GM21360 (cell line): ENCODE data around the gene TKFC.

Experiments used
- ATAC-seq: cut with Tn5 transposase; IDR thresholded peaks from one replicate; pipeline ENCODE4 v1.9.1; 2021; ENCODE audit warnings: mild to moderate bottlenecking, moderate library complexity; ENCODE audit not compliant: unreplicated experiment

Gene TKFC

DNA sequence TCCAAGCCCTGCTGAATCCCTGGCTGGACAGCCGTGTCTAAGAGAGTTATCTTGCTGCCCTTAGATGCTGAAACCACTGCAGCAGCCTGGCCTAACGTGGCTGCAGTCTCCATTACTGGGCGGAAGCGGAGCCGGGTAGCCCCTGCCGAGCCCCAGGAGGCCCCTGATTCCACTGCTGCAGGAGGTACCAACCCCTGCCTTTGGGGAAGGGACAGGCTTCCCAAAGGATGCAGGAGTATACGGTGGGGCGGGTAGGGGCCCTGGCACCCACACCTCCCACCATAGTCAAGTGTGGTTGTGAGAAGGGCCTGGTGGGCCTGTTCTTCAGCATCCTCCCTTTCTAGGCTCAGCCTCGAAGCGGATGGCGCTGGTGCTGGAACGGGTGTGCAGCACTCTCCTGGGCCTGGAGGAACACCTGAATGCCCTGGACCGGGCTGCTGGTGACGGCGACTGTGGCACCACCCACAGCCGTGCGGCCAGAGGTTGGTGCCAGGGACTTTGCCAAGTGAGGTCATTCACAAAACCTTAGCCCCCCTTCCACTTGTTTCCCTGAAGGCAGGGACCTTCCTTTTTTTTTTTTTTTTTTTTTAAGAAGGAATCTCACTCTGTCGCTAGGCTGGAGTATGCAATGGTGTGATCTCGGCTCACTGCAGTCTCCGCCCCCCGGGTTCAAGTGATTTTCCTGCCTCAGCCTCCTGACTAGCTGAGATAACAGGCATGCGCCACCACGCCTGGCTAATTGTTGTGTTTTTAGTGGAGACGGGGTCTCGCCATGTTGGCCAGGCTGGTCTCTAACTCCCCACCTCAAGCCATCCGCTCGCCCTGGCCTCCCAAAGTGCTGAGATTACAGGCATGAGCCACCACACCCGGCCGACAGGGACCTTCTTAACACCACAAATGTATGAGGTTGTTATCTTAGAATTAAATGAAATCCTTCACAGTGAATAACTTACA lies 11.0 kb downstream of the TKFC start:
- no peak for ATAC-seq

DNA sequence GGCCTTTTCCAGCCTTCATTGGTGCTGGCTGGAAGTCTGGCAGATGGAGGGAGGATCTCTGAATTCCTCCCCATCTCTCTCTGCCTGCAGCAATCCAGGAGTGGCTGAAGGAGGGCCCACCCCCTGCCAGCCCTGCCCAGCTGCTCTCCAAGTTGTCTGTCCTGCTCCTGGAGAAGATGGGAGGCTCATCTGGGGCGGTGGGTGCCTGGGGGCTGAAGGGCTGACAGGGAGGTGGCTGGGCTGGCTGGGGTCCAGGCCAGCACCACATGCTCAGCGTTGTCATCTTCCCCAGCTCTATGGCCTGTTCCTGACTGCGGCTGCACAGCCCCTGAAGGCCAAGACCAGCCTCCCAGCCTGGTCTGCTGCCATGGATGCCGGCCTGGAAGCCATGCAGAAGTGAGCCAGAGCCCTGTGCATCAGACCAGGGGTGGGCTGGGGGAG lies 12.2 kb downstream of the TKFC start:
- ATAC-seq = no peak

DNA sequence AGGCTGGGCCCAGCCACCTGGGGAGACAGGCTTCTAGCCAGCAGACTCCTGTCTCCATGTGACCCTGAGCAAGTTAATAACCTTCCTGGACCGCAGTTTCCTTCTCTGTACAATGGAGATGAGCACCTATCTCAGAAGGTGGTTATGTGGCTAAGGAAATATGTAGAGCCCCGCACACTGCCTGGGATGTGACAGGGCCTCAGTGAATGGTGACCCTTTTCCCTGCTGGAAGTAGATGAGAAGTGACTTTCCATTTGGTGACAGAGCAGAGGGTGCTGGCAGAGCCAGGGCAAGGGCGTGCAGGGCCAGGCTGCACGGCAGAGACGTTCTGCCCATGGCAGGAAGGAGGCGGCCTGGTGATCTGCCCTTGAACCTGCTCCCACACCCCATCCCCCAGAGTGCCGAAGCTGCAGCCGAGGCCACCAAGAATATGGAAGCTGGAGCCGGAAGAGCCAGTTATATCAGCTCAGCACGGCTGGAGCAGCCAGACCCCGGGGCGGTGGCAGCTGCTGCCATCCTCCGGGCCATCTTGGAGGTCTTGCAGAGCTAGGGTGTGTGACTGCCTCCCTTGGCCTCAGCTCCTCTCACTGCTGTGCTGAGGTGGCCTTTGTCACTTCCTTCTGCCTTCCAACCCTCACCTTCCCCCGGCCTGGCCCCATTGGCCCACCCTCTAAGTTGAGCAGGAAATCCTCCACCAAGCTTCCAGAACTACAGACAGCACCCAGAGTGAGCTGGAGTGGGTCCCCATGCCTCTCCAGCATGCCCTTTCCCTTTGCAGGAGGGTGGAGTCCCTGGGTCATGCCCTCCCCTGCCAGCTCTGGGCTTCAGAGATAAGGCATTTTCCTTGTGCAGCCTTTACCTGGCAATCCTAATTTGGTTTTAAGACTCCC lies 13.2 kb downstream of the TKFC start:
- no peak for ATAC-seq

DNA sequence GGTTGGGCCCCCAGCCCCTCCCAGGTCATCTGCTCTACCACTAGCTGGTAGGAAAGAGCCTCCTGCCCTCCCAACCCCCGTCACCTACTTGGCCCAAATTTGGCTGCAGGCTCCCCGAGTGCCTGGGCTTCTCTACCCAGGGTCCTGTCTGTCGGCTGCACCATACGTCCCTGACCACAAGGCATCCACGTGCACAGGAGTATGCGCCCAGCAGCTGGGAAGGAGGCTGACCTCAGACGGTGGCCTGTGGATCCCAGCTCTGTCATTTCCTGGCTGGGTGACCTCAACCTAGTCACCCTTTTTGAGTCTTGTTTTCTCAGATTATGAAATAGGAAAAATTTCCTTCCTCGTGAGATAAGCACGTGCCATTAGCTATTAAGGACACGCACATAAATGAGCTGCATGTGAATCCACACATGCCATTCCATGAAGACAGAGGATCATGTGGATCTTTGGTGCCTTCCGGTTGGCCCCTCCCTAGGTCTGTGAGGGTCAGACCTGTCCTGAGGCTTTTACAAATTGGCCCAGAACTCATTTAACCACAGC lies 15.0 kb downstream of the TKFC start:
- ATAC-seq = no peak

DNA sequence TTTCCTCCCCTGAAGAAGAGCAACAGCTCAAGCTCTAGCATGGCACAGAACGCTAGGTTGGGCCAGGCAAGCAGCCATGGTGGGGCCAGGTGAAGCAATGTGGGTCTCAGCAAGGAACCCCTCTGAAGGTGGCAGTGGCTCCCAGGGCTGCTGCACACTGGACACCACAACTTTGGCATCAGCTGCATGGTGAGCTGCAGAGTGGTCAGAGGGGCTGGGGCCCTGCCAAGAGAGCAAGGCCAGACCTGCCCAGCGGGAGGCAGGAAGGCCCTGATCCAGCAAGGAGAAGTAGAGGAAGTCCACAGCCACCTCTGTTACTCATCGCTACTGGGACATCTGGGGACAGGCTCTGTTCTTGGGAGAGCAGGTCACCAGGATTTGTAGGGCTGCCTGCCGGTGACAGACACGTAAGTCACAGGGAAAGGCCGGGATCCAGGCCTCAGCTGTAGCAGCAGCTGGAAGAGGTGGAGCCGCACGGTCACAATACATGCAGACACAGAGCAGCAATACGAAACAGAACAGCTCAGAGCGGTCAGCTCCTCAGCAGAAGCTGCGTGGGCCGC lies 16.2 kb downstream of the TKFC start:
- ATAC-seq = no peak

DNA sequence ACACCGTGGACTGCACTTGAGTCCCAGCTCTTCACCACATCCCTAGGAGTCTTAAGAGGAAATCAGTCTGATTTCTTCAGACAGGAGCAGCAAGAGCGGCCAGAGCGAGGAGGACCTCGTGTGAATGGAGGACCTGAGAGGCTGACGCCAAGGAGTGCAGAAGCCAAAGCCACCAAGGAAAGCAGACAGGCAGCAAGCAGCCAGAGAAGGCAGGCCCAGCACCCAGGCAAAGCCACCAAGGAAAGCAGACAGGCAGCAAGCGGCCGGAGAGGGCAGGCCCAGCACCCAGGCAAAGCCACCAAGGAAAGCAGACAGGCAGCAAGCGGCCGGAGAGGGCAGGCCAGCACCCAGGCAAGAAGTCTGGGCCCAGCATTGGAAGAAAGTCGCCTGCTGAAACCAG lies 16.9 kb downstream of the TKFC start:
- no peak for ATAC-seq

DNA sequence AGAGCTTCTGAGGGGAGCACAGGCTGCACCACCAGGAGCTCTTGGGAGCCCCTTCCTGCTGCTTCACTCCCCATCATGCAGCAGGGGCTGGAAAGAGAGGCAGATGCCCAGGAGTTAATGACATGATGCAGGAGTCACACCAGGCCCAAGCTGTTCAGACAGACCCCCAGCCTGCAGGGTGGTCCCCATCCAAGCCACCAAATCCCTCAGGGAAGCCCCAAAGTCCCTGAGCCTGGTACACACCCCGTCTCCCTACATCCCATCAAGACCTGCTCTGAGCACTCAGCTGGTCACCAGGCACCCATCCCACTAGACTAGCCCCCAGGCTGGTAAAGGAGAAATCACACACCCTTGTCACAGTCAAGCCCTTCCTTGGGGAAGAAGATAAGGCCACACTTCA lies 17.3 kb downstream of the TKFC start:
- ATAC-seq = no peak

DNA sequence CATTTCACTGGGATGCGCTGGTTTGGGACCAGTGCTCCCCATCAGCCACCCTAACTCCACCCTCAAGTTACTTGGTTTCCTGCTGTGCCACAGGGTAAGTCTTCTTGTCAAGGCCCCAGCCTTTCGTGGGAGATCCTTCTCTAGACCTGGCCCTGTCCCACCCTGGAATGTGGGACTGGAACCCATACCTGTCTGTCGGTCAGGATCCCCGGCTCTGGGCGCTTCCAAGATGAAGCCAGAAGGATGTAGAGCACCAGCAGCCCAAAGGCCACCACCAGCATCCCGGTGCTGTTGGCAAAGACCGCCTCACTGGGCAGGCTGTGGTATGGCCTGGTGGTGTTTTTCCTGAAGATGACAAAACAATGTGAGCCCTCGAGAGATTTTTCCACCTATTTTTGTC lies 17.8 kb downstream of the TKFC start:
- no peak for ATAC-seq

DNA sequence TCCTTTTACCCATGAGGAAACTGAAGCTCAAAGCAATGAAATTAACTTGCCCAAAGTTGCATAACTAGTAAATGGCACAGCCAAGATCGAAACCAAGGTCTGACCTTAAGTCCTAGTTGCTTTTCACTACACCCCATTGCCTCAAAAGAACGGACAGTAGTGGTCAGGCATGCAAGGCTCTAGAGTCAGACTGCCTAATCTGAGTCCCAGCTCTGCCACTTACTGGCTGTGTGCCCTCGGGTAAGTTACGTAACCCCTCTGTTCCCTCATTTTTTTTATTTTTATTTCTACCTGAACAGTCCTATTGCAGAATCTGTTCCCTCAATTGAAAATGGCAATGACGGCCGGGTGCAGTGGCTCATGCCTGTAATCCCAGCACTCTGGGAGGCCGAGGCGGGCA lies 19.0 kb downstream of the TKFC start:
- no peak for ATAC-seq

DNA sequence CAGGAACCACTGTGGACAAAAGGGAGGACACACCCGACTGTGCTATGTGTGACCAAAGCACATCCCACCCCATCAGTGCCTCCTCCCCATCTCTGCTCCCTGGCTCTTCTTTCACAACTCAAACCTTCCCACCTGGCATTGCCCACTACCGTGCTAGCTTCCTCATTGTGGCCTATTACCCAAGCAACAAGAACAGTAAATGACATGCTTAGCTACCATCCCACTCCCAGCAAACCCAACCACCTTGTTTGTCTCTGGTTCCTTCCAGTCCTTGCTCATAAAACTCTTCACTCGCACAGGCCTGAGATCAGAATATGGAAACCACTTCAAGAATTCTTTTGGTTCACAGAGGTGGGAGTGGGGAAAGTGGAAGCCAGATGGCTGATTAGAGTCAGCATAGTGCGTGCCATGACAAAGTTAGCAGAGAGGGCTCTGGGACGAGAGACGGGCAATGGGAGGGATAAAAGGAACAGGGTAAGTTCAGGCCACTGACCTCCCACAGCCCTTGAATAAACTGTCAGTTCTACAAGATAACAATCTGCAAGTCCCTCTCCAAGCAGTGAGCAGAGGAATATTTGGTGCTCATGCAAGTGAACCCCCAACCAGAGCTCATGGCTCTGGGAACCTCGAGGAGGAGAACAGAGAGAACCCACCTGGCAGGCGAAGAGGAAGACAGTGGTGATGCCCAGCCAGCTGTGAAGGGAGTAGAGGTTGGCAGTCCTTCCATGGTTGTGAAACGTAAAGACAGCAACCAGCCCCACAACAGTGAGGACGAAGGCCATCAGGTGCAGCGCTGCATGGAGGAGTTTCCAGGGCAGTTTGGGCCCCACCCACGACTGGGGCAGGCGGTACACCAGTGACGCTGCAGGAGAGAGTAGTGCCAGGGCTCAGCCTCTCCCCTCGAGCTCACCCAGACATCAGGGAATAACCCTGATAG lies 20.4 kb downstream of the TKFC start:
- ATAC-seq = no peak

DNA sequence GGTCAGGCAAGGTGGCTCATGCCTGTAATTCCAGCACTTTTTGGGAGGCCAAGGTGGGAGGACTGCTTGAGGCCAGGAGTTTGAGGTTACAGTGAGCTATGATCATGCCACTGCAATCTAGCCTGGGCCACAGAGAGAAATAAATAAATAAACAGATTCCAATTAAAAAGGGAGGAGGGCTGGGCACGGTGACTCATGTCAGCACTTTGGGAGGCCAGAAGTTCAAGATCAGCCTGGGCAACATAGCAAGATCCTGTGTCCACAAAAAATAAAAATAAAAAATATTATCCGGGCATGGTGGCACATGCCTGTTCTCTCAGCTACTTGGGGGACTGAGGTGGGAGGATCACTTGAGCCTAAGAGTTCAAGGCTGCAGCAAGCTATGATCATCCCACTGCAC lies 21.2 kb downstream of the TKFC start:
- ATAC-seq = no peak

DNA sequence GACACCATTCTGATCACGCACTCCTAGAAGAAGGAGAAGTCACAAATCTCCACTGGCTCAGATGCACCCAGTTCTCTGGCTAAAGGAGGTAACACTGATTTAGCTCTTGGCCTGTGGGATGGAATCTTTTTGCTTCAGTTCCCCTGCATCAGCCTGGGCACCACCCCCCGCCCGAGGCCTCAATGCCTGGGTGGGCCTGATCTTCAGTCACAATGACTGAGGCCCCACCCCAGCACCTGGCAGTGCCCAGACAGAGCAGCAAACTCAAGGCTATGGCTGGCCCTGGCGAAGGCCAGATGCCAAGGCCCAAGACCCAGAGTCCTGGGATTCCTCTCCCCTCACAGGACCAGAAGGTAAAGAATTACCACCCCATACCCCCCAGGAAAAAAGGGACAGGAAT lies 23.7 kb downstream of the TKFC start:
- ATAC-seq = no peak

DNA sequence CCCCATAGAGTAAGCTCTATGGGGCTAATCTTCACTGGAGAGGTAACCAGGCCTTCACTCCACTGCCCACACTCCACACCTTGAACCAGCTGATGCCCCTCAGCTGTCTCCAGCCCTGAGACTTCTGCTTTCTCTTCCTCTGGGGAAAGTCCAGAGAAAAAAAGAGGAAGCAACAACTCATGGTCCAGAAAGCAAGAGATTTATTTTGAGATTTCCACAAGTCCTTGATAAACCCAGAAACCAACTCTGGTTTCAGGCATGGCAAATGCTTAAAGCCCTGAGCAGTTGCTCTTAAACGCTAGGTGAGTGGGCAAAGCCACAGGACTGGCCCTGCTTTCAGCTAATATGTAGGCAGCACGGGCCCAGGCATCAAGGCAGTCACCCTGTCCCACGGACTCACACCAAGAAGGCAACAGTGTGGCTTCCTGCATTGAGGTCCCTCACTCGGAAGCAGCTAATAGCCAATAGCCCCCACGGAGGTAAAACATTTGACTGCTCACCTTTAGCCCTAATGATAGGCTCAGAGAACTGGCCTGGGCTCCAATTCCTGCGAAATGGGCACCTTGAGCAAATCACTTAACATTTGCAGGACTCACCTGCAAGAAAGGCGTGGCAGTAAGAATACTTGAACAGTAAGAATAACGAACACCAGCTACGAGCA lies 24.3 kb downstream of the TKFC start:
- peak; percentile 46 for ATAC-seq

DNA sequence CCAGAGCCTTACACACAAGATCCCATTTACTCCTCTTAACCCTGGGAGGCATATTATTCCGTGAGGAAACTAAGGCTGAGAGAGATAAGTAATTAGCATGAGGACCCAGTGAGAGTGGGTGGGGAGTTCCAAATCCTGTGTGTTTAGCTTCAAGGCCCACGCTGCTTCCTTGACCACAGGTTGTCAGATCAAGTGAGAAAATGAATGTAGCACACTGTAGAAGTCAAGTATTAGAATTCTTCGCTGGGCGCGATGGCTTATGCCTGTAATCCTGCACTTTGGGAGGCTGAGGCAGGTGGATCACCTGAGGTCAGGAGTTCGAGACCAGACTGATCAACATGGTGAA lies 24.8 kb downstream of the TKFC start:
- ATAC-seq = no peak

DNA sequence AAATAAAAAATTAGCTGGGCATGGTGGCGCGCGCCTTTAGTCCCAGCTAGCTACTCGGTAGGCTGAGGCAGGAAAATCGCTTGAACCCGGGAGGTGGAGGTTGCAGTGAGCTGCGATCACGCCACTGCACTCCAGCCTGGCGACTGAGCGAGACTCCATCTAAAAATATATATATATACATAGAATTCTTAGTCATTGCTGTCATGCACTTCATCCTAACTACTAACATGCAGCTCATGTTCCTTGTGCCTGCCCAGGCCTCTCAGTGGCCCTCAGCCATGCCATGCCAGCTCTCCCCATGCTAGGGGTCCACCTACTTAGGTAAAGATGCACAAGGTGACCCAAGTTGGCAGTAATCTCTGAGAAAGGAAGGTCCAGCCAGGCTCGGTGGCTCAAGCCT lies 25.5 kb downstream of the TKFC start:
- ATAC-seq = no peak

DNA sequence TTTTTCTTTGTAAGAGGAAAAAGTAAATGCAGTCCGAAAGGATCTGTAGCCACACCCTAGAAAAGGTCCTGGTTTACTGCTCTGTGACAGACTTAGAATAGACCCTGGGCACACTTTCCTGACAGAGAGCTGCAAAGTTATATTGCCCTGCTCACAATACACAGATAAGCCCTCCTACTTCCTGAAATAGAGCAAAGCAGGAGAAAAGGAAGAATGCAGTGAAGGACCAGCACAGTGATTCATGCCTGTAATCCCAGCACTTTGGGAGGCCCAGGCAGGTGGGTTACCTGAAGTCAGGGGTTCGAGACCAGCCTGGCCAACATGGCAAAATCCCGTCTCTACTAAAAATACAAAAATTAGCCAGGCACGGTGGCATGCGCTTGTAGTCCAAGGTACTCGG lies 26.5 kb downstream of the TKFC start:
- ATAC-seq = no peak

DNA sequence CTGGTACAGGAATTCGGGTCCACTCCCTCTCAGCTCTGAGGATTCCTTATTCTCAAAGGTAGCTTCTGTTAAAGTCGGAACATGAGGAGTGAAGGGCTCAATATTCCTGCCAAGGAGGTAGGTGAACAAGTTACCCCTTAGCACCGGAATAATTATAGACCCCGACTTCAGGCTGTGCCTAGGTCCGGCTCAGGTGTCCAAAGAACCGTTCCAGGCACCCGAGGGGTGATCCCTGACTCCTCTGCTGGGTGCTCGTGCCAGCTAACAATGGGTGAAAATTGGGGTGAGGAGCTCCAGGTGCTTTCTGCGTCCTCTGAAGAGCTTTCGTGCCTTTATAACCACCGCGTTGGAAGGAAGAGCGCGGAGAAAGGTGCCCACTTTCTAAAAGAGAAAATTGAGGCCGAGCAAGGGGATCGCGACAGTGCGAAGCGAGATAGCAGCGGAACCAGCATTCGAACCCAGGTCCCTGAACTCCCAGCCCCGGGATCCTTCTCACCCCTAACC lies 28.3 kb downstream of the TKFC start:
- ATAC-seq = no peak

DNA sequence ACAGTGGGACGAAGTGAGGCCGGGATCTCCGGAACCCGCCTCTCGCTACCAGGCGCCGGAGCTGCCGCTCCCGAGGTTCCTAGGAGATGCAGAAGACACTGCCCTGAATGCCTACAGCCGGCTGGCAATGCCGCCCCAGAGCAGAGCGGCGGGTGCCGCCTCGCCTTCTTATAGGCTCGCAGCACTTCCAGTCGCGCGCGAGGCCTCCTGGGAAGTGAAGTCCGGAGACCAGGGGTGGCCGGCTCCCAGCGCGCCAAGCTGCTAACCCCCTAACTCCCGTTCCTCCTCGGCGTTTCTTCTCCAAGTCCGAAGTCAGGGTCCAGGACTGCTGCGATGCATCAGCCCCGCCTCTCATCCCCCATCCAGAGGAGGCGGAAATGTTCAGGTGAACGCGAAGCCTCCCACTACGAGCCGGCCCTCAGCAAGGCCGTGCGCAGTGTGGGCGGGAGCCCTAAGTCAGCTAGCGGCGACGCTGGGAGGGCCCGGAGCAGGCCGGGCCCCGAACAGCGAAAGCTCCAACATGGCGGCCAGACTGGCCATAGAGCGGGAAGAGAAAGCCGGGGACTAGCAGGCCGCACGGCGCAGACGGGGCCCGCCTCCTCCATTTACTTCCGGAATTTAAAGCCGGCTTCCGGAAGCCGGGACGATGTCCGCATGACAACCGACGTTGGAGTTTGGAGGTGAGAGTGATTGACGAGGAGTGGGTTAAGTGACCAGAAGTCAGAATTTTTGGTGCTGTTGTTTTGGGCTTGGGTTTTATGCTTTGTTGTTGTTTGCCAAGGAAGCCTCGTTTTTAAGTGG lies 28.9 kb downstream of the TKFC start, which contains the start of the genes CYB561A3 and TMEM138:
CYB561A3 (minus strand) TSS at position 142 of the 801 bp plus-strand sequence. CDS start 5,169 bp downstream, outside the sequence.
TMEM138 (plus strand) TSS at position 634 of the 801 bp plus-strand sequence. CDS start 2,017 bp downstream, outside the sequence.
- ATAC-seq = peak; percentile 69
